Measurements from ENCODE around the gene FAM174C.
"Not testable (repeated sequence)": the region's sequence is repeated elsewhere in the genome, so short reads cannot be mapped to it uniquely, and the experiment has no call there.

FAM174C gene

GRCh38 chr19:1292419-1293151 is 17.3 kb downstream of the FAM174C start:
- in situ Hi-C loops (cut with MboI; ENCODE audit: low pct_unique_long_range_greater_than_20kb, low sequenced_read_pairs), result no loop called here
- no peak for DNase-seq

DNA sequence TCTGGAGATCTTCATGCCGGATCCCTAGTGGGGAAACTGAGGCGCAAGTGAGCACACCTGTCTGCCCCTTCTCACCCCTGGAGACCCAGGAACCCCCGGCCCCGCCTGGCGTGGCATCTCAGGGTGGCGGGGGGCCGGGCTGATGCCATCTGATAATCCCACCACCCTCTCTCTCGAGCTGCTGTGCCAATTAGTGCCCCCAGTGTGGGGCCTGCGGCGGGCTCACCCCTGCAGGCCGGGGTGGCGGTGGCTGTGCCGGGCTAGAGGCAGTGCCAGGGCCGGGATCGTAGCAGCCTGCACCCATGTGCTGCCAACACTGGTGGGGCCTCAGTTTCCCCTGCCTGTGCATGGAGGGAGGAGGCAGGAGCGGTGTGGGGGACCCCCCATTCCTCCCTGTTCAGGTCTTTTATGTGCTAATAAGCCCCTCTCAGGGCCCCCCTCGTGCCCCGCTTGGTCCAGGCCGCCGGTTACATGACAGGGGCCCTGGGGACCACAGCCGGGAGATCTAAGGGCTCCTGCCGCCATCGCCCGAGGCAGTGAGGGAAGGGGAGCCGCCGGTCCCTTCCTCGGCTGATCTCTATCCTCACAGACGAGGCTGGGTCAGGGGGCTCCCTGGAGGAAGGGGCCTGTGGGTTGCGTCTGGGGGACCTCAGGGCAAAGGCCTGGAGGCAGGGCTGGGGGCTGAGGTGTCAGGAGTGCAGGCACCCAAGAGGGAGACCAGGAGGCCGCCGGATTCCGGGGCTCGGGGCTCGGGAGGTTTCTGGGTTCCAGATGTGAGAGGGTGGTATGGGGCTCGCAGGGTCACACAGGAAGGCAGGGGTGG is 18.7 kb downstream of the FAM174C start:
- in situ Hi-C loops (cut with MboI; ENCODE audit: low pct_unique_long_range_greater_than_20kb, low sequenced_read_pairs), result no loop called here
- no peak for DNase-seq

- no peak for DNase-seq
- in situ Hi-C loops (cut with MboI; ENCODE audit: low pct_unique_long_range_greater_than_20kb, low sequenced_read_pairs), result no loop called here
Measured at GRCh38 chr19:1294688-1295087, 19.4 kb downstream of the FAM174C start.

DNA sequence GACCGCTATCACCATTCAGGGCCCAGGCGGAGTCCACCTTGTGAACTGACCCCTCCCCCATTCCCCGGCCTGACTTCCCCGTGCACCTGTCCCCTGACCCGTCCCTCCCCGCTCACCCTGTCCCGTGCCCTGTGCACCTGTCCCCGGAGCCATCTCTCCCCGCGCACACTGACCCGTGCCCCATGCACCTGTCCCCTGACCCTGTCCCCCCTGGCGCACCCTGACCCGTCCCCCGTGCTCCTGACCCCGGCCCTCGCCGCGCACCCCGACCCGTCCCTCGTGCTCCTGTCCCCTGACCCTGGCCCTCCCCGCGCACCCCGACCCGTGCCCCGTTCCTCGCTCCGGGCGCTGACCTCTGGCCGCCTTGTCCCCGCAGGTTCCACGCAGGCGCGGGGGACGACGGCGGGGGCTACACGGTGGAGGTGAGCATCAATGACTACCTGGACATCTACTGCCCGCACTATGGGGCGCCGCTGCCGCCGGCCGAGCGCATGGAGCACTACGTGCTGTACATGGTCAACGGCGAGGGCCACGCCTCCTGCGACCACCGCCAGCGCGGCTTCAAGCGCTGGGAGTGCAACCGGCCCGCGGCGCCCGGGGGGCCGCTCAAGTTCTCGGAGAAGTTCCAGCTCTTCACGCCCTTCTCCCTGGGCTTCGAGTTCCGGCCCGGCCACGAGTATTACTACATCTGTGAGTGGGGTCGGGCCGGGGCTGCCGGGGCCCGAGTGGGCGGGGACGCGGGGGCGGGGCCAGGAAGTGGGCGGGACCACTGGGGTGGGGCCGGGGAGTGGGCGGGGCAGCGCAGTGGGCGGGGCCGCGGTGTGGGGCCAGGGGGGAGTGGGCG is 20.1 kb downstream of the FAM174C start:
- DNase-seq, result no peak
- in situ Hi-C loops (cut with MboI; ENCODE audit: low pct_unique_long_range_greater_than_20kb, low sequenced_read_pairs), result no loop called here

- in situ Hi-C loops (cut with MboI; ENCODE audit: low pct_unique_long_range_greater_than_20kb, low sequenced_read_pairs), result no loop called here
- DNase-seq, result no peak
Measured at GRCh38 chr19:1296078-1296477, 20.7 kb downstream of the FAM174C start.

DNA sequence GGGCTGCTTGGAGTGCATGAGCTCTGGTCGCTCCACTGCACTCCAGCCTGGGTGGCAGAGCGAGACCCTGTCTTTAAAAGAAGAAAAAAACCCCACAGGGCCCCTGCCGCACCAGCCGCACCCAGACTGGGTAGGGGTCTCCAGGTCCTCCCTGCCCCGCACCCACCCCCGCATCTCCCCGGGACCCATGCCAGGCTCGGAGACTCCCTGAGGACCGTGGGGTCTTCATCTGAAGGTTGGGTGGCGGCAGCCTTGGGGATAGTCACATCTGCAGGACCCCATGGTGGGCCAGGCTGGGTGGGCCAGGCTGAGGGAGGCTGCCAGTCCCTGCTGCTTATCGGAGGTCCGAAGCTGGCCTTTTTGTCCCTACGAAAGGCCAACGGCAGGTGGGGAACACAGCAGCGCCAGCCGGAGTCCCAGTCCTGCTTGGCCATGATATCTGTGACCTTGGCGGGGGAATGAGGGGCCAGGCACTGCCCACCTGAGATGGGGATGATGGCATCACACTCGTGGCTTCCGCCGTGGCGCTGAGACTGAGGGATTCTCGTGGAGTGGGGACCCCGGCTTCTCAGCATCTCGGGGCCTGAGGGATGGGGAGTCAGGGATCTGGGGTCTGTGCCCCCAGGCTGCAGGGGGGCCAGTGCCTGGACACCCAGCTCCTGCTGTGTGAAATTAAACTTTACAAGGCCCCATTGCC is 21.4 kb downstream of the FAM174C start:
- DNase-seq, result no peak
- in situ Hi-C loops (cut with MboI; ENCODE audit: low pct_unique_long_range_greater_than_20kb, low sequenced_read_pairs), result no loop called here

GRCh38 chr19:1298235-1298634 is 22.9 kb downstream of the FAM174C start:
- in situ Hi-C loops (cut with MboI; ENCODE audit: low pct_unique_long_range_greater_than_20kb, low sequenced_read_pairs), result no loop called here
- DNase-seq, result no peak

DNA sequence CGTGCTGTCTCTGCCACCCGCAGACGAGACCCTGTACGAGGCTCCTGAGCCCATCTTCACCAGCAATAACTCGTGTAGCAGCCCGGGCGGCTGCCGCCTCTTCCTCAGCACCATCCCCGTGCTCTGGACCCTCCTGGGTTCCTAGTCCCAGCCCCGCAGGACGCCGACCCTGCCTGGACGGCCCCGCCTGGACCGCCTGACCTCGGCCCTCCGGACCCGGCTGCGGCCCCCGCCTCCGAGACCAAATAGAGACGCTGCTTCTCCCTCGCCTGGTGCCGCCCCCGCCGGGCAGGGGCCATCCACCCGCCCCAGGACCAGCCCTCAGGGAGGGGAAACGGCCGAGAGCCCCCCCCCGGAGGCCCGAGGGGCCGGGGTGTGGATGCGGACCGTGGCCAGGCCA is 24.5 kb downstream of the FAM174C start:
- in situ Hi-C loops (cut with MboI; ENCODE audit: low pct_unique_long_range_greater_than_20kb, low sequenced_read_pairs), result no loop called here
- no peak for DNase-seq

DNA sequence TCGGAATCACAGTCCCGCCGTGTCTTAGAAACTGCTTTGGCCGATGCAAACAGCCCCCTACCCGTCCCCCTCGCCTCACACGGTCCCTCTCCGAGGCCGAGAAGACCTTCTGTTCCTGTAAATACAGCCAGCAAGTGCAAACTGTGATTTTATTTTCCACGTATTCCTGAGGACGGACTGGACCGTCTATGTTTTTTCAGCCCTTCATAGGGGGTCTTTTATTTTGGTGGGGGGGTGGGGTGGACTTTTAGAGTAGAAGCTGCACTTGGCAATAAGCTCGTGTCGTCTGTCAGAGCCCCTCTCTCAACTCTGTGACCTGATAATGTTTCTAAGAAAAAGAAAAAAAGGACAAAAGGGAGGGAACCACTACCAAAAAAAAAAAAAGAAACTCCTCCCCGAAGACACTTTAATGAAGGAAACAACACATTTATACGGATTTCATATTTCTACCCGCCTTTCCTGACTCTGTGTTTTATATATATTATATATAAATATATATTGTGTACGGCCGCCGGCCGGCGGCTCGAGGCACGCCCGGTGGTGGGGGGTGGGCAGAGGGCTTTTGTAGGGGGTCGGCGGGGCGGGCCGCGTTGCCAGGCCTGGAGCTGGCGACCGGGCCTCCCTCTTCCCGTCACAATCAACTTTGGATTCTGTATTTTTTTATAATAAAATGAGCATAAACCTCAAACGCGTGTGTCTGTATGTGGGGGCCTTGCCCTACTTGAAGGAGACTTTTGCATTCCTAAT is 25.6 kb downstream of the FAM174C start:
- no peak for DNase-seq
- in situ Hi-C loops (cut with MboI; ENCODE audit: low pct_unique_long_range_greater_than_20kb, low sequenced_read_pairs), result no loop called here

DNA sequence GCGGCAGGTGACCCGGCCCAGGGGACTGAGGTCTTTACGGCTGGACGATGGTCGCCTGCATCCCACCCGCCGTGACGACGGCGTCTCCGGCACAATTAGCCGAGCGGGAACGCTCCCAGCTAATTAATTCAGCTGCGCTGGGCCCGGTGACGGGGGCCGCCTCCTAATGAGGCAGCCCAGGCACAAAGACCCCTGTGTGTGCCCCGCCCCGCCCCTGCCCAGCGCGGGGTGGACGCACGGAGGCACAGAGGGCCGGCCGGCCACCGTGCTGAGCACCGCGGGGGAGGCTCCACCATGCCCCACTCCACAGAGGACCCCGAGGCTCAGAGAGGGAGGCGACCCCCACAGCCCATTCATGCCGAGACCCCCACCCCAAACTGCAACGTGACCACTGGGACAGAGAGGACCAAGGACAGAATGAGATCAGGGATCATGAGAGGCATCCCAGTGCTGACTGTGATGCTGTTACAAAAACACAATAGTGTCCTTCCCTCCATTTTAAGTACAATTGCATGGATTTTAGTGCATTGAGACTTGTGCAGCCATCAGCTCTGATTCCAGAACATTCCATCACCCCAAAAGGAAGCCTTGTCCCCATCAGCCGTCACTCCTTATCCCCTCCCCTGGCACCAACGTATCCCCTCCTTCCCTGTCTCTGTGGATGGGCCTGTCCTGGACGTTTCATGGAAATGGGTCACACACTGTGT is 27.4 kb downstream of the FAM174C start:
- DNase-seq, result no peak
- in situ Hi-C loops (cut with MboI; ENCODE audit: low pct_unique_long_range_greater_than_20kb, low sequenced_read_pairs), result no loop called here

GRCh38 chr19:1304197-1304924 is 29.0 kb downstream of the FAM174C start:
- in situ Hi-C loops (cut with MboI; ENCODE audit: low pct_unique_long_range_greater_than_20kb, low sequenced_read_pairs), result no loop called here
- DNase-seq, result no peak

DNA sequence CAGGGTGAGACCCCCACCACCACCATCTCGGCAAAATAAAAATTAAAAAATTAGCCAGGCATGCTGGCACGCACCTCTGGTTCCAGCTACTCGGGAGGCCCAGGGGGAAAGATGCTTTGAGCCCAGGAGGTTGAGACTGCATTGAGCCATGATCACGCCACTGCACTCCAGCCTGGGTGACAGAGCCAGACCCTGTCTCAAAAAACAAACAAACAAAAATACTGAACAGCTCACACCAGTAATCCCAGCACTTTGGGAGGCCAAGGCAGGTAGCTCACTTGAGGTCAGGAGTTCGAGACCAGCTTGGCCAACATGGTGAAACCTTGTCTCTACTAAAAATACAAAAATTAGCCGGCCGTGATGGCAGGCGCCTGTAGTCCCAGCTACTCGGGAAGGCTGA is 30.0 kb downstream of the FAM174C start:
- in situ Hi-C loops (cut with MboI; ENCODE audit: low pct_unique_long_range_greater_than_20kb, low sequenced_read_pairs); DNase-seq: not testable (repeated sequence)

DNA sequence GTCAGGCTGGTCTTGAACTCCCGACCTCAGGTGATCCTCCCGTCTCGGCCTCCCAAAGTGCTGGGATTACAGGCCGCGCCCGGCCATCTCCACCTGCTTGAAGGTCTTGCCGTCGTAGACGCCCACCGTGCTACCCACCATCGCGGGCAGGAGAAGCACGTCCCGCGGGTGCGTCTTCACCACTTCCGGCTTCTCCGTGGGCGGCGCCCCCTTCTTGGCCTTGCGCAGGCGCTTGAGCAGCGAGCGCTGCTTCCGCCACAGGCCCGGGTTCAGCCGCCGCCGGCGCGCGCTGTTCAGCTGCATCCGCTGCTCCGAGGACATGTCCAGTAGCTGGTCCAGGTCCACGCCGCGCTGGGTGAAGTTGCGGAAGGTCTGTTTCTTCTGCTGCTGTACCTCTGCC is 32.0 kb downstream of the FAM174C start:
- DNase-seq, result no peak
- in situ Hi-C loops (cut with MboI; ENCODE audit: low pct_unique_long_range_greater_than_20kb, low sequenced_read_pairs), result no loop called here

GRCh38 chr19:1307755-1308303 is 32.5 kb downstream of the FAM174C start:
- in situ Hi-C loops (cut with MboI; ENCODE audit: low pct_unique_long_range_greater_than_20kb, low sequenced_read_pairs), result no loop called here
- DNase-seq, result no peak

DNA sequence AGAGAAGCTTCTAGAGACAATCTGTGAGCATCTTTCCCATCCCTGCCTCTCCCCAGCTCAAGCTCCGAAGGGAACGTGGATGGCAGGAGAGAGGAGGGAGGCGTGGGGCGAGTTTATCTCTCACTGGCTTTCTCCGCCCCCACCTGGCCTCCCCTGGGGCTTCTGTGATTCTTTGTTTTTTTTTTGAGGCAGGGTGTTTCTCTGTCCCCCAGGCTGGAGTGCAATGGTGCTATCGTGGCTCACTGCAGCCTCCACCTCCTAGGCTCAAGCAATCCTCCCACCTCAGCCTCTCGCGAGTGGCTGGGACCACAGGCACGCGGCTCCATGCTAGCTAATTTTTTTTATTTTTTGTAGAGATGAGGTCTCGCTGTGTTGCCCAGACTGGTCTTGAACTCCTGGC is 33.4 kb downstream of the FAM174C start:
- in situ Hi-C loops (cut with MboI; ENCODE audit: low pct_unique_long_range_greater_than_20kb, low sequenced_read_pairs), result no loop called here
- no peak for DNase-seq

DNA sequence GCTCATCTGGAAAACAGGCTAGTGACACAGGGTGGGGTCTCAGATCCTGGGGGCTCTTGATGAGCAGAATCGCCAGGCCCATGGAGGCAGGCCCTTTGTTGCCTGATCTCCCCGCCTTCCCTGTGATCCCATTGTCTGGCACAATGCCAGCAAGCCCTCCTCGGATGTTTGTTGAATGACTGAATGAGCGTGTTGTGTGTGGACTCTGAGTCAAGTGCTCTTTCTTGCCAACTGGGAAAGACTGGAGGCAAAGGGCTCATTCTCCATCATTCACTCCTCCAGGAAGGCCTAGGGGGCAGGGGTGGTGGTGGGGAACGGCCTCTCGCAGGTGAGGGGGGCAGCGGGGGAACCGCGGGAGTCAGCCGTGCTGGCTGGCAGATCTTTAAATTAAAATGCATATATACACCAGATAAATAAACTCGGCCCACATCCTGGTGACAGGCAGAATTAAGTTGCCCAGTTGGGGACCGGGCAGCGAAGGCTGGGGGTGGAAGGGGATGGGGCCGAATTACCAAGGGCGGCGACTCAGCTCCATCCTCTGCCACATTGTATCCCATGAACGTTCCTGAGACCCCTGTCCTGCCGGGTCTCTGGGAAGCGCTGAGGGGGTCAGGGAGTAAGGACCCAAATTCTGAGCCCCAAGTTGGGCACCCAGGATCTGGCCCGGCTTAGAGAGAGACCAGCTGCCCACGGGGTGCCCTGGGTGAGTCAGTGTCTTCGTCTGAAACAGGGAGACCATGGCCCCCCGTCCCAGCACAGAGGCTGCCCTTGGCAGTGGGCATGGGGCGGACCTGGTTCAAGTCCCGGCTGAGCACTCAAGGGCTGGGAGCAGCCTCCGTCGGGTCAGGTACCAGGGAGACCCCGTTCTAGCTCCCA is 34.9 kb downstream of the FAM174C start:
- in situ Hi-C loops (cut with MboI; ENCODE audit: low pct_unique_long_range_greater_than_20kb, low sequenced_read_pairs), result loop anchor here (10.0 kb wide), 1 partner anchor 55 kb away; no protein-coding TSS in a partner anchor
- no peak for DNase-seq

Measured in KBM-7 (cell line).